EH (cell line): ENCODE data around the gene CPPED1.
"Not testable (repeated sequence)": the region's sequence is repeated elsewhere in the genome, so short reads cannot be mapped to it uniquely, and the experiment has no call there.

Experiments used
- DNase-seq: peaks from one replicate; pipeline ENCODE4 v3.0.0-alpha.2; 2015; ENCODE audit warnings: low read depth

The CPPED1 gene

GRCh38 chr16:12803203-12804093, at the start of gene CPPED1:
Gene CPPED1 (minus strand): TSS chr16:12803887. CDS start chr16:12803776, 111 bp downstream.
- DNase-seq = peak; percentile 92

GRCh38 chr16:12850186-12850585, 46.5 kb upstream of the CPPED1 start:
- DNase-seq = no peak

- DNase-seq = no peak
Observed at GRCh38 chr16:12846592-12846991, 42.9 kb upstream of the CPPED1 start.

- DNase-seq = no peak
Observed at GRCh38 chr16:12845282-12845681, 41.6 kb upstream of the CPPED1 start.

- no peak for DNase-seq
Observed at GRCh38 chr16:12837756-12838155, 34.1 kb upstream of the CPPED1 start.

- no peak for DNase-seq
Observed at GRCh38 chr16:12837291-12837690, 33.6 kb upstream of the CPPED1 start.

- peak; percentile 22 for DNase-seq
Observed at GRCh38 chr16:12833926-12834325, 30.2 kb upstream of the CPPED1 start.

GRCh38 chr16:12829096-12829888, 25.6 kb upstream of the CPPED1 start:
- DNase-seq = no peak

- no peak for DNase-seq
Observed at GRCh38 chr16:12828206-12828605, 24.5 kb upstream of the CPPED1 start.

- no peak for DNase-seq
Observed at GRCh38 chr16:12826559-12826958, 22.9 kb upstream of the CPPED1 start.

- DNase-seq = peak; percentile 71
Observed at GRCh38 chr16:12819126-12820117, 15.7 kb upstream of the CPPED1 start.

- DNase-seq = no peak
Observed at GRCh38 chr16:12818326-12818725, 14.6 kb upstream of the CPPED1 start.

- peak; percentile 25 for DNase-seq
Observed at GRCh38 chr16:12816791-12817214, 13.1 kb upstream of the CPPED1 start.

GRCh38 chr16:12815361-12815760, 11.7 kb upstream of the CPPED1 start:
- peak; percentile 29 for DNase-seq

- not testable (repeated sequence) for DNase-seq
Observed at GRCh38 chr16:12813734-12814133, 10.0 kb upstream of the CPPED1 start.

GRCh38 chr16:12813321-12813720, 9.6 kb upstream of the CPPED1 start:
- DNase-seq = not testable (repeated sequence)

GRCh38 chr16:12811441-12812383, 8.0 kb upstream of the CPPED1 start:
- DNase-seq = no peak

GRCh38 chr16:12805066-12805465, 1.4 kb upstream of the CPPED1 start:
- no peak for DNase-seq

- DNase-seq = no peak
Observed at GRCh38 chr16:12804395-12804794, 708 bp upstream of the CPPED1 start.

GRCh38 chr16:12802661-12803060, 1.0 kb downstream of the CPPED1 start:
- DNase-seq = peak; percentile 10

GRCh38 chr16:12802048-12802447, 1.6 kb downstream of the CPPED1 start:
- DNase-seq = no peak
